ENCODE data around the gene ACOT4.
"Not testable (repeated sequence)": the region's sequence is repeated elsewhere in the genome, so short reads cannot be mapped to it uniquely, and the experiment has no call there.

ACOT4 gene

DNA sequence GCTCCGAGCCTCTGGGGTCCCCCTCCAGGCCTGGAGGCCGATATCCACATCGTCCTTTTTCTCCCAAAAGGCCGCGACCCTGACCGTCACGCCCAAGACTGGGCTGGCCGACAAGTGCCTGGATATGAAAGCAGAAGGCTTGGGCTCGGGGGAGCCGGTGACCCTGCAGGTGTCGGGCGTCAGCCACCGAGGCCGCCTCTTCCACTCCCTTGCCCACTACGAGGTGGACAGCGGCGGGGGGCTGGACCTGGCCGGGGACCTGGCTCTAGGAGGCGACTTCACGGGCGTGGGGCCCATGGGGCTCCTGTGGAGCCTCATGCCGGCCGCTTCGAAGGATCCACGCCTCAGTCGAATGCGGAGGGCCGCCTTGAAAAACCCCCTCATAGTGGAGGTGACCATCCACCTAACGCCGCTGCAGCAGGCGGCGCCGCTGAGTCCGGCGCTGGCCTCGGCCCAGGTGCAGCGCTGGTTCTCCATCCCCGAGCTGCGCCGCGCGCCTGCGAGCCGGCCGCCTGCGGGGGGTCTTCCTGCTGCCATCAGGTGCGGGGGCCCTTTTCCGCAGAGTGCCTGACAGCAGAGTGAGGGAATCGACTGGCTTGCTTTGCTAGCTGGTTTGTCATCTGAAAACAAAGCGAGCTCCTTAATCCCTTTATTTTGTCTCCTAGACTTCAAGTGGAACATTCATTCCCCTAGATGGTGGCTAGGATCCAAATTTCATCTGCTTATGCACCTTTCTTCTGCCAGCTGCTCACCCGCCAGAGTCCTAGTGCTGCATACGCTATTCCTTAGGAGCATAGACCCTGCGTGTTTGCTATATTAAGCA, 42.5 kb downstream of the ACOT4 start:
- peak; percentile 64 for DNase-seq

DNA sequence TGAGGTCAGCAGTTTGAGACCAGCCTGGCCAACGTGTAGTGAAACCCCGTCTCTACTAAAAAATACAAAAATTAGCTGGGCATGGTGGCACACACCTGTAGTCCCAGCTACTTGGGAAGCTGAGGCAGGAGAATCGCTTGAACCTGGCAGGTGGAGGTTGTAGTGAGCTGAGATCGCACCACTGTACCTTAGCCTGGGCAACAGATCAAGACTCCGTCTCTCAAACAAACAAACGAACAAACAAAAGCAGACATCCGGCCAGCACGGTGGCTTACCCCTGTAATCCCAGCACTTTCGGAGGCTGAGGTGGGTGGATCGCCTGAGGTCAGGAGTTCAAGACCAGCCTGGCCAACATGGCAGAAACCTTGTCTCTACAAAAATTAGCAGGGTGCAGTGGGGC, 44.7 kb downstream of the ACOT4 start:
- DNase-seq = not testable (repeated sequence)

- no peak for DNase-seq
Observed at GRCh38 chr14:73637830-73638229, 46.2 kb downstream of the ACOT4 start.

DNA sequence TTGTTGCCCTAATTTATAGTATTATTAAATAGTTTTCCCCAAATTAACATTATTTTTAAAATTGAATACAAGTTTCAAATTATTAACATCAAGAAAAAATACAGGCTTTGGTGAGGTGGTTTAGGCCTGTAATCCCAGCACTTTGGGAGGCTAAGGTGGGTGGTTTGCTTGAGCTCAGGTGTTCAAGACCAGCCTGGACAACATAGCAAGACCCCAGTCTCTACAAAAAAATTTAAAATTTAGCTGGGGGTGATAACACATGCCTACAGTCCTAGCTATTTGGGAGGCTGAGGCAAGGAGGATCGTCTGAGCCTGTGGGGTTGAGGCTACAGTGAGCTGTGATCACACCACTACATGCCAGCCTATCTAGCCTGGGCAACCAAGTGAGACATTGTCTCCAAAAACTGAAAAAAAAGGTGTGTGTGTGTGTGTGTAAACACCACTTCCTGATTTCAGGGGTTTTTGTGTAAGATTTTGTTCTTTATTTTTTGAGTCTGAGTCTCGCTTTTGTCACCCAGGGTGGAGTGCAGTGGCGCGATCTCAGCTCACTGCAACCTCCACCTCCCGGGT, 49.2 kb downstream of the ACOT4 start:
- DNase-seq = no peak

DNA sequence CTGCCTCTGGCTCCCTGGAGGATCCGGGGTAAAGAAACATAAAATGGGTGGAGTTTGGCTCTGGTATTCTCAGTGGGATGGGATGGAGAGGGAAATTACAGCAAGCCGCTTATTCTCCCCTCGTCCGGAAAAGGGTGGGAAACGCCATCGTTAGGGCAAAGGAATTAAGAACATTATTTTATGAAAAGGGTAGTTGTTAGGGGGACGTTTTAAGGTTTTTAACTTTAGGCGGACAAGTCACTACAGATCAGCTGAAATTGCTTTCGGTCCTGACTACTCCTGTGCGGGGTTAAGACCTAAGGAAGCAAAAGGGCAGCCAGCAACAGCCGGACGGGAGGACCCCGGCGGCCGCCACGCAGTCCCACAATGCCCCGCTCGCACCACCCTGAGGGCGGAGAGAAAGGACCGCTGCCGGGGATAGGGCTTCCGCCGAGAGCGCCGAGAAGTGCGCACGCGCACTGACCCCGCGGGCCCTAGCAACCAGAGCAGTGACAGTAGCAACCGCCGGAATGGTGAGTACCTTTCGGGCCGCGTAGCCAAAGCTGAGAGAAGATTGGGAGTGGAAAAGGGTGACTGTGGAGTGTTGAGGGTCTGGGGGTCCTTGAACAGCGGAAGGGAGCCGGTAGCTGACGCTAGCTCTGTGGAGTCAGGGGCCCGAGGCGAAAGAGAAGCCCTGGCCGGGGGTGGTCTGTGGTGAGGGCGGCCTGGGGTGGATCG, 53.0 kb downstream of the ACOT4 start, which contains the start of gene DNAL1:
Gene DNAL1 (plus strand): TSS at position 456 of the 717 bp plus-strand sequence. CDS start 54 bp downstream, at position 510.
- DNase-seq = peak; percentile 96

GRCh38 chr14:73645248-73645610, 53.6 kb downstream of the ACOT4 start:
- no peak for DNase-seq

Data from NCI-H2171 treated with DMSO at 0.1 percent for 48 hours (cell line).